ENCODE results near the gene PNPLA1.

- TF ChIP-seq CTCF (IDR thresholded peaks at IDR 0.05) (no peak), POLR2A (IDR thresholded peaks at IDR 0.05) (no peak)
These were observed 44.9 kb upstream of the PNPLA1 start for GRCh38 chr6:36224918-36225461.

Measured in esophagus squamous epithelium (tissue), 4 donors.